Prostate gland (tissue), 2 donors: ENCODE data around the gene DNM2.

Experiments used
- CTCF ChIP-seq, 4 experiments: fragments of 200-600 bp in 2 of 4; fragments of 450-650 bp in 2 of 4; sonication (generic) in 2 of 4; IDR thresholded peaks; 1 replicate in 3 of 4; 2 replicates in 1 of 4; pipeline ENCODE4 v1.5.1; 2016 to 2019; ENCODE audit warnings: antibody characterized with exemption in 4 of 4, mild to moderate bottlenecking in 2 of 4, moderate library complexity in 2 of 4
- POLR2A ChIP-seq: fragments of 450-650 bp; IDR thresholded peaks from one replicate; pipeline ENCODE4 v1.6.1; 2016; ENCODE audit warnings: antibody characterized with exemption, mild to moderate bottlenecking
- POLR2AphosphoS5 ChIP-seq: sonication (generic); formaldehyde crosslinking; IDR thresholded peaks from one replicate; pipeline ENCODE4 v1.6.1; 2017; ENCODE audit warnings: antibody characterized with exemption

GRCh38 chr19:10763828-10764339, 46.0 kb downstream of the DNM2 start:
- no peak for TF ChIP-seq POLR2A
- TF ChIP-seq CTCF (IDR thresholded peaks at IDR 0.05) = no peak
- no peak for TF ChIP-seq POLR2AphosphoS5
